NCI-H2196 (cell line): ENCODE measurements around the gene ZNF692.

Experiments
- DNase-seq: peaks from one replicate; lab custom pipeline; 2025; ENCODE audit not compliant: unreplicated experiment; lab: John Stamatoyannopoulos, UW

ZNF692 gene

DNA sequence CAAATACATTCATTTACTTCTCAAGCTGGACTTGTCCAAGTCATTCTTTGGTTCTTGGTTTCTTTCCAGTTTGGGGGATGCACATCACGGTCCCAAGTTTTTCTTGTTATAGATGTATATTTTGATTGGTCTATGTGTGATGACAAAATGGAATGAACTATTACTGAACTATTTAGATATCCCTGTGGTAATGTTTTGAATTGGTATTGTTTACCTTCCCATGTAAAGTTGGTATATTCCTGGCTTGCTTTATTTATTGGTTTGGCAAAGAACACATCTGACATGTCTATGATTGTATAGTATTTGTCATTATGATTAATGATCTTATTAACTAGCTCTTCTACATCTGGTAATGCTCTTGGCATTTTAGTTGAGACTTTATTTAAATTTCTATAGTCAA, 22.4 kb upstream of the ZNF692 start:
- DNase-seq, result no peak

GRCh38 chr1:248873993-248874533, 15.2 kb upstream of the ZNF692 start:
- DNase-seq, result peak; percentile 61

DNA sequence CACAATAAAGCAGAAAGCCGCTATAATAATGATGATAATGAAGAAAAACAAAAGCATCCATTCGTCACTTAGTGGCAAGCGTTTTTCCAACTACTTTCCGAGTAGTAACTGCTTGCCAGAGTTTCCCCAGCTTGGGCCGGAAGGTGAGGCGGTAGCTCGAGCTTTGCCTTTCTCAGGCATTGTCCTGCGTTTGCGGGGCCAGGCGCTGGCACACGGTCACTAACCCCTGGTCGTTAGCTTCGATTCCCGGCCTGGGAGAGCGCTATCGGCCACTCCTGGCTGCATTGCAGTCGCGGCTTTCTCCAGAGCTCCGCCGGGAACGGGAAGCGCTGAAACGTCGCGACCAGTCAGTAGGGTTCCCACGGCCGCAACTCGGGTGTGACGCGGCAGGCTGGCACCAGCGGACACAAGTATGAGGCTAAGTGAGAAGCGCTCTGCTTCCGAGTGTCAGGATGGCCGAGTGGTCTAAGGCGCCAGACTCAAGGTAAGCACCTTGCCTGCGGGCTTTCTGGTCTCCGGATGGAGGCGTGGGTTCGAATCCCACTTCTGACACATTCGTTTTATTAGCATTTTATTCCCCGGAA, 14.6 kb upstream of the ZNF692 start:
- peak; percentile 53 for DNase-seq

DNA sequence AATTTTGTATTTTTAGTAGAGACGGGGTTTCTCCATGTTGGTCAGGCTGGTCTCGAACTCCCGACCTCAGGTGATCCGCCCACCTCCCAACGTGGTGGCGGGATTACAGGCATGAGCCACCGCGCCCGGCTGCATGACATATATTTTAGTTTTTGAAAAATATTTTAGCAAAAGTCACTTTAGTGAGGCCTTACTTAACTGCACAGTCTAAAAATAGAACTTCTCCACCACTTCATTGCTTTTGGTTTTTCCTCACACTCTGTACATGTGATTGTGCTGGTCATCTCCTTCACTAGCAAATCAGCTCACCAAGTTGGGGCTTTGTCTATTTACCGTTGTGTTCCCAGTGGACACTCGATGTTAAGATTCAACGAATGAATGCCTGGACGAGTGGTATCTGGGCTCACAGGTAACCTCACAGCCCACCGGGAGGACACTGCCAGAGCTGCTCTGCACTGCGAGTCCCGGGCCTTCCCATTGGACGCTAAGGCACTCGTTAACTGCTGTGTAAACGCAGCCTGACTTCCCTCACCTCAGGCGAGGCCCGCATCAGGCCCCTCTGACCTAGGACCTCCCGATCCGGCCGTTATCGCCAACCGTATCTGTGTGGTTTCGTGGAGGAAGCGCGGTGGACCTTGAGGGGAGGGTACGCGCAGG, 14.0 kb upstream of the ZNF692 start:
- peak; percentile 35 for DNase-seq

- no peak for DNase-seq
Measured at GRCh38 chr1:248871837-248872401, 13.0 kb upstream of the ZNF692 start.

DNA sequence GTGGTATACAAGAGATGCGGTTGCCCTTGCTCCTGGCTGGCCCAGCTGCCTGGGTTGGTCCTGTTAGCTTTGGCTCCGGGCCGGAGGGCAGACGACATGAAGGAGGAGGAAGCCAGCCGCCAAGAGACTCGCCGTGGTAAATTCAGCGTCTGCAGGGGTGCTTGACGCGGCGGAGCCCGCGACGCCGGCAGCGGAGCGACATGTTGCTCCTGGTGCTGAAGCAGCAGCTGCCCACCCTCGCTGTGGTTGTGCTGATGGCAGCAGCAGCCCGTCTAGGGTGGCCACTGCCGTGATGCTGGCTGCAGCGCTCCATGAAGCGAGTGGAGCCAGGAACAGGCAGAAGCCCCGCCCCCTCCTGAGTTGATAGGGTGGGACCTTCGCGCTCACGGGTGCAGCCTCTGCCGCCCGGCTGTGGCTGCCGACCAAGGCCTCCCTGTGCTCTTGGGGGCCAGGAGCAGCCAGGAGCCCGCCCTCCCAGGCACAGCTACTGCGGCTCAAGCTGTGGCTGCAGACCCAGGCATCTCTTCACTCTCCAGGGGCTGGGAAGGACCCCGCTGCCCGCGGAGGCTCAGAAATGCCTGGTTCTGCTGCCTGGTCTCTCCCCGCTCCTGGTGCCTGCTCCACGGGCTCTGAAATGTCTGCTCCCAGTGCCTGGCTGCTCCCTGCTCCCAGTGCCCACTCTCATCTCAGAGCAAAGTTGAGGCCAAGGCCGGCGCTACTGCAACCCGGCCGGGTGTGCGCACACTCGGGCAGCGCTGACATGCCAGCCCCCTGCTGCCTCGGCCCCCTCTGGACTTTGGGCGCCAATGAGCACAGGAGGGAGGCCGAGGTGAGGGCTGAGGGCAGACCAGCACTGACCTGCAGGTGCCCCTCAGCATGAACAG, 4.4 kb upstream of the ZNF692 start:
- peak; percentile 62 for DNase-seq

- no peak for DNase-seq
Measured at GRCh38 chr1:248862695-248862997, 3.8 kb upstream of the ZNF692 start.

DNA sequence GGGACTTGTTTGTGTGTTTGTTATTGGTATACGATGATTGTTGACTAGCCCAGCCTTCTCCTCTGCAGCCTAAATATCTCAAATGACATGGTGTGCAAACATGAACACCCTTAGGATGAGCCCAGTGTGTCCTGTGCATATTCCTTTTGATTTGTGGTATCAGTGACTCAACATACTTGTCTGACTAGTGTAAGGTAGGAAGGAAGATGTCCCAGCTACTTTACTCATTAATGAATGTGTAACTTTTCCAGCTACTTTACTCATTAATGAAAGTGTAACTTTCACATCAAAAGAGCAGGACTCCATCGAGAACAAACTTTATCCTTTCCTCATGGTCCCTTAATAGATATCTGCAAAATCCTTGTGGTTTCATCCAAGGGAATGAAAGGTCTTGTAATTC, 2.7 kb upstream of the ZNF692 start:
- no peak for DNase-seq

GRCh38 chr1:248860007-248860406, 1.1 kb upstream of the ZNF692 start:
- no peak for DNase-seq

DNA sequence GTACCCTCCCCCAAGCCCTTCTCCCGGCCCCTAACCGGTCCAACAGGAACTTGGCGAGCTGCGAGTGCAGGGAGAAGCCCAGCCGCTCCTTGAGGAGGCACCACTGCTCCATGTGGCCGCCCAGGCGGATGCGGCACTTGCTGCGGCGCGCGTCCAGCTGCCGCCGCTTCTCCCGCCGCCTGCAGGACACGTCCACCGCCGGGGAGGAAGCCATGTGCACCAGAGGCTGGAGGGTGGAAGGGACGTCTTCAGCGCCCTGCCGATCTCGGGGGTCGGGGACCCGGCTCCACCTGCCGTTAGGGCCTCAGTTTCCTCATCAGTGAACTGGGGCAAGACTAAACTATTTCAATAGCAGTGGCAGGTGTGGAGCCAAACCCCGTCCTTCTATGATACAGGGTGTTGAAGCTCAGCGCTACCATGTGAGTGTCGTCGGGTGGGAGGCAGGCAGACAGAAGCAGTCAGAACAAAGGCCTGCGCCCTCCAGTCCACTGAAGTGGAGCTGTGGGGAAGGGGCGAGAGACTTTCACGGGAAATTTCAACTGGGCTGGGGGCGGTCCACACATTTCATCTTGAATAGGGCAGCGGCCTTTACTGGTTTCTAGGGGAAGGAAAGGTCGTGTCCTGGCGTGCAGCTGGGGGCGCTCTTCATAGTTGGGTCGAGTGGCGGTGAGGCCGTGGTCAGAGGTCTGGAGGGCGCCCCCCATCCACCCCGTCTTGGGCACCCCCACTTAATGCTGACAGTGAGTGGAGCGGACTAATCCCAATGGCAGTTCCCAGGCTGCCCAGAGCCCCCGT, 592 bp downstream of the ZNF692 start:
- peak; percentile 30 for DNase-seq

- DNase-seq, result no peak
Measured at GRCh38 chr1:248857749-248858095, 1.2 kb downstream of the ZNF692 start.

- DNase-seq, result no peak
Measured at GRCh38 chr1:248857201-248857600, 1.7 kb downstream of the ZNF692 start.

- DNase-seq, result no peak
Measured at GRCh38 chr1:248856176-248856575, 2.7 kb downstream of the ZNF692 start.

DNA sequence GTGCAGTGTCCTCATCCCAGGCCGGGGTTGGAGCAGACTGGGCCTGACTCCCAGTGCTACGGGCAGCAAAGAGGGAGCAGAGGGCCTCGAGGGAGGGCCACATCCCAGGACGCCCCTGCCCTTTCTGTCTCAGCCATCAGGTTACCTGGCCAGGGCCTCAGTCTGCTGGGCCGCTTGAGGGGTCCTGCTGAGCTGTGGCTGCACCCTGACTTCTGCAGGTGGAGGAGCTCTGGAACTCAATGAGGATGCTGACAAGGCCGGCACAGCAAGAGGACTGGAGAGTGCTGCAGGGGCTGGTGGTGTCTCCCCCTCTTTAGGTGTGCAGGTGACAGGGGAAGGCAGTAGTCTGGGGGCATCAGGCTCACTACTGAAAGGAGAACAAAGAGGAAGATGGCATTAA, 3.3 kb downstream of the ZNF692 start:
- DNase-seq, result no peak

DNA sequence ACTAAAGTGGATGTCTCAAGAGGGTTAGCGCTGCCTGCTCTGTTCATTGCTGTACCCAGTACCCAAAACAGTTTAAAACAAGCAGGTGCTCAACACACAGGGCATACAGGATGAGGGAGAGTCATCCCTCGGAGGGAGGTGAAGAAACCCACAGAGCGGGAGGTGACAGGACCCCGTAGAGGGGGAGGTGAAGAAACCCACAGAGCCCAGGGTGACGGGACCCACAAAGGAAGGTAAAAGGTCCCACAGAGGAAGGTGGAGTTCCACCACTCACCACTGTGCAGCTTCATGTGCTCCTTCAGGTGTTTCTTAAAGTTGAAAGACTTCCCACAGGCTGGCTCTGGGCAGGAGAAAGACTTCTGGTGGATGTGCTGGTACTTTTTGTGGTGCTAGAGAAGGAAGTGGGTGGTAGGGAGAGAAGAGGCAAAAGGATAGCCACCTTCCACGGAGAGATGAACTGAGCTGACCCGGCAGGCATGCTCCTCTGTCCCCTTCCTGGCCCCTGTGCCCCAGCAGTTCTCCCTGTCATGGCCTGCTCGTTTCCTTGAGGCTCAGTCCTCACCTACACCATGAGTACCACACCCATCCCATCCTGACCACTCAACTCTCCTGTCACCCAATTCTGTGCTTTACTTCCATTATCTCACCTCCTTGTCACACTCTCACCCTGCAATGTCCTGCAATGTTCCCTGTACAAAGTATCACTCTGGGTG, 5.1 kb downstream of the ZNF692 start:
- DNase-seq, result no peak

GRCh38 chr1:248852481-248853405, 6.1 kb downstream of the ZNF692 start:
- DNase-seq, result no peak

GRCh38 chr1:248851390-248851789, 7.5 kb downstream of the ZNF692 start:
- DNase-seq, result no peak

DNA sequence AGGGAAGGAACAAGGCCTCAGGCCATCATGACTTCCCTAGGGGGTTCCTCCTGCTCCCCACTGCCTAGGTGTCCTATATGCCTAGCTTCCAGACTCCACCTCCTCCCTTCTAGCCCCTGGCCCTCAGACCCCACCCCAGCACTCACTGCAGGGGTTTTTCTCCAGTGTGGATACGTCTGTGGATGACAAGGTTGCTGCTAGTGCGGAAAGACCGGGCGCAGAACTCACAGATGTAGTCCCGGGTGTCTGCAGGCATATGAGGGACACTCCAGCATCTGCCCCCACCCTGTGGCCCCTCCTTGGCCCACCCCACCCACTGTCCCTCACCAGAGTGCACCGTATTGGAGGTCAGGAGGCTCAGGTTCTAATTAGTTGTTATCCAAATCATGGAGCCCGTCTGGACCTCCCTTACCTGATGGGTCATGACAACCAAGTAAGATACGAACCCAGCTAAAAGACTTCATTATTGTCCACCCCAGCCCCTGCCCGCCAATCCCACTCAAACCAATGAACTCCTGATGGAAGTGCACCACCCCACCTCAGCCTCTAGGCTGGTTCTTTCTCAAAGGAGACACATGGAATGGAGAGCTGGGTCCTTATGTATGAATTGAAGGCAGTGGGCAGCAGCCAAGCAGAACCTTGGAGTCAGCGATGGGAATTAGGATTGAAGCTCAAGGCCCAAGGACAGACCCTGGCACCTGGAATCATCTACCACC, 8.2 kb downstream of the ZNF692 start:
- DNase-seq, result no peak

GRCh38 chr1:248850124-248850523, 8.8 kb downstream of the ZNF692 start:
- DNase-seq, result no peak
